ENCODE data around the gene PSMA8.

- TF ChIP-seq NFYB (CRISPR knock-in tag; conservative IDR thresholded peaks at IDR 0.05; ENCODE audit: low read depth) (no peak), ATF3 (CRISPR knock-in tag; conservative IDR thresholded peaks at IDR 0.05) (no peak), NR2C2 (CRISPR knock-in tag; IDR thresholded peaks at IDR 0.05) (no peak), USF2 (CRISPR knock-in tag; IDR thresholded peaks at IDR 0.05) (no peak), HMGXB4 (CRISPR knock-in tag; IDR thresholded peaks at IDR 0.05) (no peak), CTCF (IDR thresholded peaks at IDR 0.05) (no peak), ELF4 (CRISPR knock-in tag; IDR thresholded peaks at IDR 0.05; ENCODE audit: low read depth) (no peak), ETV6 (CRISPR knock-in tag; IDR thresholded peaks at IDR 0.05) (no peak)
Measured at GRCh38 chr18:26192233-26192632, 58.6 kb downstream of the PSMA8 start.
